Medulla oblongata (tissue), 1 donor: ENCODE data around the gene KHDC1L.
A peak's percentile ranks its signal among the peaks of the same experiment; 100 is the strongest.
"Not testable (repeated sequence)": the region's sequence is repeated elsewhere in the genome, so short reads cannot be mapped to it uniquely, and the experiment has no call there.

ENCODE experiments used
- DNase-seq: peaks from one replicate; pipeline ENCODE4 v3.0.0-alpha.2; 2015; ENCODE audit errors: extremely low spot score

The KHDC1L gene

DNA sequence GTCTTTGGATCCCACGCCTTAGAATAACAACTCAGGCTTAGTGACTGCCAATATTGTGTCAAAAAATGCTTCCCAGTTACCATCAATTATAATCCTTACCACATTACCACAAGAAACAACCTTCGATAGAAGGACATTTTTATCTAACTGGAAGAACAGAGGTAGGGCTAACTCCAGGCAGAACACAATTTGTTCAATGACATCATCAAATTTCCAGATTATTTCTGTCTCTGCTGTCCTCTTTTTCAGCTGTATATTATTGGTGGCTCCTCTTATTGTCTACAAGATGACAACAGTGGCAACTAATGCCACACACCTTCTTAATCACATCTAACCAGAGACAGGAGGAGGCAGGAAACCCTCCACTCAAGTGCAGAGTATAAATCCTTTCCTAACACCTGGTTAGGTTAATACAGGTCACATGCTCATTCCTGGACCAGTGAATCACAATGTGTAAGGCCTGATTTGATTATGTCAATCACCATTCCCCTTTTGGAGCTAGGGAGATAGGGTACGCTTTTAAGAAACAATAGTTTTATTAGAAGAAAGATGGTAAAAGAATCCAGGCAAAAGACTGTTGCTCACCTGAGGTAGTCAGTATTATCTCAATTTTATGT is 18.0 kb downstream of the KHDC1L start:
- no peak for DNase-seq

DNA sequence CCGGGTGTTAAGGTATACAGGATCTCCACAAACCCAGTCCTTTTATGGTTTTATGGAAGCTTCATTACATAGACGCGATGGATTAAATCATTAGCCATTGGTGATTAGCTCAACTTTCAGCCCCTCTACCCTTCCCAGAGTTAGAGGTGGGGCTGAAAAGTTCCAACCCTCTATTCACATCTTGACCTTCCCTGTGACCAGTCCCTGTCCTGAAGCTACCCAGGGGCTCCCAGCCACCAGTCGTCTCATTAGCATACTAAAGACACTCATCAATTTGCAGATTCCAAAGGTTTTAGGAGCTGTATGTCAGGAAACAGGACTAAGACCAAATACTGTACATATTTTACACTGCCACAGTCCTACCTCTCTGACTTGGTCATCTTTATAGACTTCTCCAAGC is 21.0 kb downstream of the KHDC1L start:
- no peak for DNase-seq

- no peak for DNase-seq
Observed at GRCh38 chr6:73203098-73203497, 22.2 kb downstream of the KHDC1L start.

GRCh38 chr6:73200735-73201134 is 24.6 kb downstream of the KHDC1L start:
- no peak for DNase-seq

DNA sequence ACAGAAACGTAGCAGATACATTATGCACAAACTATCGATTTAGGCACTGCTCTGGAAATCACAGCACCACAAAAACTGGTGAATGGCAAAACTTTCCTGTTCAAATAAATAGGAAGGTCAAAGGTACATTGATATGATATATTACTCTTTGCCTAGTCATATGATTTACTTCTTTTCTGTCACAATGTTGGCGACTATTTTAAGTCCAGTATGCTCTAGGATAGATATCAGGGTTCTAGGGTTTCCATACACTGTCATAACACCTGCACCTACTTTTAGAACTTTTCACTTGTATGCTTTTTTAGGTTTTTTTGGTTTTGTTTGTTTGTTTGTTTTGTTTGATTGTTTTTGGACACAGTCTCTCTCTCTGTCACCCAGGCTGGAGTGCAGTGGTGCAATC is 25.0 kb downstream of the KHDC1L start:
- no peak for DNase-seq

DNA sequence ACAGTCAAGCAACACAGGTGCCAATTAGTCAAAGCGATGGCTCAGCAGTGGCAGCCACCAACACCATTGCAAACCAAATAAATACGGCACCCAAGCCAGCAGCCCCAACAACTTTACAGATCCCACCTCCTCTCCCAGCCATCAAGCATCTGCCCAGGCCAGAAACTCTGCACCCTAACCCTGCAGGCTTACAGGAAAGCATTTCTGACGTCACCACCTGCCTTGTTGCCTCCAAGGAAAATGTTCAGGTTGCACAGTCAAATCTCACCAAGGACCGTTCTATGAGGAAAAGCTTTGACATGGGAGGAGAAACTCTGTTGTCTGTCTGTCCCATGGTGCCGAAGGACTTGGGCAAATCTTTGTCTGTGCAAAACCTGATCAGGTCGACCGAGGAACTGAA is 30.6 kb downstream of the KHDC1L start:
- no peak for DNase-seq

DNA sequence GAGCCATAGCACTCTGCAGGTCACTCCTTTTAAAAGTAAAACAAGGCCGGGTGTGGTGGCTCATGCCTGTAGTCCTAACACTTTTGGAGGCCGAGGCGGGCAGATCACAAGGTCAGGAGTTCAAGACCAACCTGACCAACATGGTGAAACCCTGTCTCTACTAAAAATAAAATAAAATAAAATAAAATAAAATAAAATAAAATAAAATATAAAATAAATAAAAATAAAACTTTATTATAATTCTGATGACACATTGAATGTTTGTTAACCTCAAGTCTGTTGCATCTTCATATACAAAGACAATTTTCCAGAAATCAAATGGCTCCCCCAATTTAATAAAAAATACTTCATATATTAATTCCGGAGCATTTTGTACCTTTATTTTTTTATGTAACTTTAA is 32.0 kb downstream of the KHDC1L start:
- not testable (repeated sequence) for DNase-seq

DNA sequence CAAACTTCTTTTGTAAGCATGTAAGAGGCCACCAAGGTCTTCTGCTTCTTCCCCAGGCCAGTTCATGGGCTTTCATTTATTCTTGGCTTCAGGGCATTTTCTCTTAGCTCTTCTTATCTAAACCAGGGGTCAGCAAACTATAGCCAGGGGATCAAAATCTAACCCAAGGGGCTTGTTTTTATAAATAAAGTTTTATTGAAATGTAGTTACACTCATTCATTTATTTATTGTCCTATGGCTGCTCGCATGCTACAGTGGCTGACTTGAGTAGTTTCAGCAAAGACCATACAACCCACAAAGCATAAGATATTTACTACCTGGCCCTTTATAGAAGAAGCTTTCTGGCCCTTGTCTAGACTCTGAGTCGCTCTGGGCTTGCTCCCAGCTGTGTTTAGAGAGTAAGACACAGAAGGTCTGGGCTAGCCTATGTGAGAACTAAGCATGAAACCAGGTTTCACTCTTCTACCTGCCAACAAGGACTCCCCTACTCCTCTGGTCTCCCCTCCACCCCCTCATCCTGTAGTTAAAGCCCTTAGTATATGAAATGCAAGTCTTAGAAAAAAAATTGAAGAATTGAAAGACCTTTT is 43.2 kb downstream of the KHDC1L start:
- no peak for DNase-seq

- peak; percentile 77 for DNase-seq
Observed at GRCh38 chr6:73180763-73181619, 44.3 kb downstream of the KHDC1L start.

DNA sequence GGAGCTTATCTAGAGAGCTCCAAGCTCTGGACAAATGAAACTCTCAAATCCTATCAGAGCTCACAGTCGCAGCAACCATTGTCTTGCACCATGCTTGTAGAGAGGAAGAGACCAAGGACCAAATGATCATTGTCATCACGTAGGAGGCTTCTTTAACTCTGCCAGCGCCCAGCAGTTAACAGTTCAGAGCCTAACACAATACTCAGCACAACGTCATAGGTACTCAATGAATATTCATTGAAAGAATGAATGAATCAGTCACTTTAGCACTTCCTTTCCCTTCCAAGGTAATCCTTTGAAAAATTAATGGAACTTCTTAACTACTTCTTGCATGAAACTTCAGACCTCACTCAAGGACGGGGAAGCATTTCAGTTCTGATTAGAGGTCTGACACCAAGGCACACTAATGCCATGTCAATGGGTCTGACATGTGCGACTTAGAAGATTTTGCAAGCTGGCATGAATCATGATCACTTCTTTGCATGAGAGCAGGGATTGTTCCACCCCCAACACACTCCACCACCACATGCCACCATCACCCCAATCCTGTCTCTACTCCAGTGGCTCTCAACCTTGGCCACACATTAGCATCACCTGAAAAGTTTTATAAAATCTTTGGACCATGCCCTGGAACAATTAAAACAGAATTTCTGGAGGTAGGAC is 45.1 kb downstream of the KHDC1L start:
- DNase-seq, result no peak

DNA sequence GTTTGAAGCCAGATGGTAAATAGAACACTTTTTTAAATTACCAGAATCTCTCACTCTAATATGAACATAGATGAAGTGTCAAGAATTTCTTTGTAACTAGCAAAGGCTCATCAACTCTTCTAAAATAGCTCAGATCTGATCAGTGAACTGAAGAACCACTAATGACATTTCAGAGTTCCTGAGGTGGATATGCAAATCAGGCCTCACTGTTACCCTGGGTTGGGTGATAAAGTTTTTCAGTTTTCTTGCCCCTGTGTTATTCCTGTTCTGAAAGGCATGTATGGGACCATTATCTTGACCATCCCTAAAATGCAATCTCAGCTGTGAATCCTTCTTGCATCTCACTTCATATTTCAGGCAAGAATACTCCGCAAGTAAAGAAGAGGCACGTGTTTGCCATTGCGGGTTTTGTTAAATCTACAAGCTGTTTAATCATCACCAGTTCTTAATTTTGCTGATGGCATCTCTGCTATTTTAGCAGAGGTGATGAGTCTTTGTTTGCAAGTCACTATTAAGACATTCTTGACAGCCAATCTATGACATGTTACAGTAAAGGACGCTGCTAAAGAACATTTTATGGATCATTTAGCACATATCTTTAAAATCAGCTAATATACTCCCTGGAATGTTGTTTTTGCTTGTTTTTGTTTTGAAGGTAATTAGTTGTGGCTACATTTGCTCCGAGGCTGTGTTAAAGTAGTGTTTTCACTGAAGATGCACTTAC is 47.9 kb downstream of the KHDC1L start:
- DNase-seq, result no peak

- DNase-seq, result no peak
Observed at GRCh38 chr6:73176057-73176456, 49.2 kb downstream of the KHDC1L start.

DNA sequence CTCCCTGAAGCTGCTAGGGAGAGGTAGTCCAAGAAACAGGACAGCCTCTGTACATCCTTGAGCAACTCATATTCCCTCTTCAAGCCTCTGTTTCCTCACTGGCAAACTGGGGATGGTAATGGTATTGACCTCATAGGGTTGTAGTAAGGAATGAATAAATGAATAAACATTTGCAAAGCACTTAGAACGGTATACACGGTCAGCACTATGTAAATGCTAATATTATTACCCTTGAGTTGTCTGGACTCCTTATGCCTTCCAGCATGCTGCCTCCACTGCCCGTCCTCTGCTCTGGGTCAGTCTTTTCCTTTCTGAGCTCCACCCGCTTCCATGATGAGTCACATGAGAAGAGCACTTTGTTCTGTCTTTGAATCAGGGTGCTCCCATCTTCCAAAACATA is 50.6 kb downstream of the KHDC1L start:
- no peak for DNase-seq
